ENCODE data around the gene OLFML2A. TPM values are rescaled to one million over a fixed set of nuclear protein-coding genes. Genes with fewer than 3 reads are reported as not detected.

Gene OLFML2A
- total and polyA plus RNA-seq, 2 donors, result 36.8 to 40.2 TPM

GRCh38 chr9:124788542-124789217, 11.7 kb downstream of the OLFML2A start:
- Histone ChIP-seq H3K36me3 (ENCODE audit: insufficient read depth) (no peaks in the 10 kb centered on the region), H3K4me1 (ENCODE audit: insufficient read depth) (no peaks in the 10 kb centered on the region), H3K4me3 (ENCODE audit: low read depth, low read length) (no peak overlapping the region), H3K27ac (ENCODE audit: low read depth) (no peak overlapping the region)
- WGBS, result 92% methylated on average over 3 of the region's 3 CpGs
- no peak for DNase-seq (ENCODE audit: extremely low spot score)

- DNase-seq (ENCODE audit: extremely low spot score), result no peak
- Histone ChIP-seq H3K27ac (ENCODE audit: low read depth) (no peak overlapping the region), H3K36me3 (ENCODE audit: insufficient read depth) (no peaks in the 10 kb centered on the region), H3K4me1 (ENCODE audit: insufficient read depth) (no peaks in the 10 kb centered on the region), H3K4me3 (ENCODE audit: low read depth, low read length) (no peak overlapping the region)
- 89% methylated on average over 2 of the region's 2 CpGs for WGBS
Observed at GRCh38 chr9:124789531-124789930, 12.6 kb downstream of the OLFML2A start.

- Histone ChIP-seq H3K4me1 (ENCODE audit: insufficient read depth) (no peaks in the 10 kb centered on the region), H3K27ac (ENCODE audit: low read depth) (no peak overlapping the region), H3K36me3 (ENCODE audit: insufficient read depth) (no peaks in the 10 kb centered on the region), H3K4me3 (ENCODE audit: low read depth, low read length) (no peak overlapping the region)
- DNase-seq (ENCODE audit: extremely low spot score), result no peak
- 88% methylated on average over 8 of the region's 8 CpGs for WGBS
Observed at GRCh38 chr9:124790301-124790700, 13.4 kb downstream of the OLFML2A start.

GRCh38 chr9:124790801-124791505, 14.0 kb downstream of the OLFML2A start:
- no peak for DNase-seq (ENCODE audit: extremely low spot score)
- H3K36me3 ChIP-seq (ENCODE audit: insufficient read depth), result no peaks in the 10 kb centered on the region
- H3K27ac ChIP-seq (ENCODE audit: low read depth), result no peak overlapping the region
- H3K4me1 ChIP-seq (ENCODE audit: insufficient read depth), result no peaks in the 10 kb centered on the region
- WGBS, result 88% methylated on average over 5 of the region's 5 CpGs
- no peak overlapping the region for H3K4me3 ChIP-seq (ENCODE audit: low read depth, low read length)

- no peak overlapping the region for H3K4me3 ChIP-seq (ENCODE audit: low read depth, low read length)
- H3K4me1 ChIP-seq (ENCODE audit: insufficient read depth), result no peaks in the 10 kb centered on the region
- H3K27ac ChIP-seq (ENCODE audit: low read depth), result no peak overlapping the region
- no peaks in the 10 kb centered on the region for H3K36me3 ChIP-seq (ENCODE audit: insufficient read depth)
- 87% methylated on average over 8 of the region's 8 CpGs for WGBS
- DNase-seq (ENCODE audit: extremely low spot score), result no peak
Observed at GRCh38 chr9:124792257-124793014, 15.5 kb downstream of the OLFML2A start.

- no peak for DNase-seq (ENCODE audit: extremely low spot score)
- Histone ChIP-seq H3K4me3 (ENCODE audit: low read depth, low read length) (no peak overlapping the region), H3K4me1 (ENCODE audit: insufficient read depth) (no peaks in the 10 kb centered on the region), H3K27ac (ENCODE audit: low read depth) (no peak overlapping the region), H3K36me3 (ENCODE audit: insufficient read depth) (no peaks in the 10 kb centered on the region)
- 71% methylated on average over 9 of the region's 9 CpGs for WGBS
Observed at GRCh38 chr9:124793015-124793541, 16.1 kb downstream of the OLFML2A start.

GRCh38 chr9:124794902-124795491, 18.1 kb downstream of the OLFML2A start:
- Histone ChIP-seq H3K4me3 (ENCODE audit: low read depth, low read length) (no peak overlapping the region), H3K36me3 (ENCODE audit: insufficient read depth) (no peaks in the 10 kb centered on the region), H3K27ac (ENCODE audit: low read depth) (no peak overlapping the region), H3K4me1 (ENCODE audit: insufficient read depth) (no peaks in the 10 kb centered on the region)
- DNase-seq (ENCODE audit: extremely low spot score), result no peak
- 90% methylated on average over 11 of the region's 11 CpGs for WGBS

- H3K4me3 ChIP-seq (ENCODE audit: low read depth, low read length), result no peak overlapping the region
- H3K27ac ChIP-seq (ENCODE audit: low read depth), result no peak overlapping the region
- WGBS, result 79% methylated on average over 9 of the region's 9 CpGs
- H3K4me1 ChIP-seq (ENCODE audit: insufficient read depth), result no peaks in the 10 kb centered on the region
- H3K36me3 ChIP-seq (ENCODE audit: insufficient read depth), result no peaks in the 10 kb centered on the region
- DNase-seq (ENCODE audit: extremely low spot score), result no peak
Observed at GRCh38 chr9:124795881-124796431, 19.0 kb downstream of the OLFML2A start.

GRCh38 chr9:124797343-124798103, 20.6 kb downstream of the OLFML2A start:
- Histone ChIP-seq H3K27ac (ENCODE audit: low read depth) (no peak overlapping the region), H3K36me3 (ENCODE audit: insufficient read depth) (no peaks in the 10 kb centered on the region), H3K4me3 (ENCODE audit: low read depth, low read length) (no peak overlapping the region), H3K4me1 (ENCODE audit: insufficient read depth) (no peaks in the 10 kb centered on the region)
- DNase-seq (ENCODE audit: extremely low spot score), result no peak
- 45% methylated on average over 10 of the region's 10 CpGs for WGBS

GRCh38 chr9:124799274-124800006, 22.5 kb downstream of the OLFML2A start:
- Histone ChIP-seq H3K4me1 (ENCODE audit: insufficient read depth) (no peaks in the 10 kb centered on the region), H3K4me3 (ENCODE audit: low read depth, low read length) (no peak overlapping the region), H3K36me3 (ENCODE audit: insufficient read depth) (no peaks in the 10 kb centered on the region), H3K27ac (ENCODE audit: low read depth) (no peak overlapping the region)
- no peak for DNase-seq (ENCODE audit: extremely low spot score)
- 93% methylated on average over 13 of the region's 13 CpGs for WGBS

GRCh38 chr9:124800306-124801259, 23.6 kb downstream of the OLFML2A start:
- WGBS, result 61% methylated on average over 15 of the region's 15 CpGs
- Histone ChIP-seq H3K4me3 (ENCODE audit: low read depth, low read length) (no peak overlapping the region), H3K4me1 (ENCODE audit: insufficient read depth) (no peaks in the 10 kb centered on the region), H3K36me3 (ENCODE audit: insufficient read depth) (no peaks in the 10 kb centered on the region), H3K27ac (ENCODE audit: low read depth) (no peak overlapping the region)
- no peak for DNase-seq (ENCODE audit: extremely low spot score)
